Common myeloid progenitor, CD34-positive (primary cell): Measurements from ENCODE around the gene CREB3.
A peak's percentile ranks its signal among the peaks of the same experiment; 100 is the strongest.

Experiments used
- CTCF ChIA-PET: fragments of 350-600 bp; sonication (Branson Sonifier 250); formaldehyde crosslinking; loops from one replicate; lab custom pipeline; 2021; ENCODE audit warnings: antibody characterized with exemption; lab: Charles Lee
- POLR2A ChIA-PET: fragments of 350-600 bp; sonication (Branson Sonifier 250); formaldehyde crosslinking; loops from one replicate; lab custom pipeline; 2021; ENCODE audit warnings: antibody characterized with exemption; lab: Charles Lee
- DNase-seq, 3 donors: peaks; one replicate each; pipeline versions ENCODE4 v3.0.0 to v3.0.0-alpha.2; 2013
- H3K27ac ChIP-seq, 2 experiments: 1 replicate in 1 of 2; 2 replicates in 1 of 2; pipeline ENCODE4 v1.7.0; 2013; ENCODE audit warnings: inconsistent platforms in 2 of 2, low read length in 2 of 2, mild to moderate bottlenecking in 2 of 2, low read depth in 1 of 2, moderate library complexity in 1 of 2; ENCODE audit not compliant: severe bottlenecking in 2 of 2, insufficient read depth in 1 of 2, poor library complexity in 1 of 2
- H3K27me3 ChIP-seq, 5 experiments: replicated peaks in 2 of 5; 1 replicate in 3 of 5; 2 replicates in 2 of 5; pipeline versions ENCODE4 v1.6.1 to v1.7.0; 2013; ENCODE audit warnings: low read length in 4 of 5, mild to moderate bottlenecking in 2 of 5, moderate library complexity in 2 of 5, inconsistent platforms in 1 of 5; ENCODE audit not compliant: insufficient read depth in 5 of 5, control insufficient read depth in 4 of 5
- H3K36me3 ChIP-seq, 4 experiments: 1 replicate in 2 of 4; 2 replicates in 2 of 4; pipeline versions ENCODE4 v1.6.1 to v1.7.0; 2013; ENCODE audit warnings: low read length in 3 of 4, control low read depth in 1 of 4, mild to moderate bottlenecking in 1 of 4; ENCODE audit not compliant: control insufficient read depth in 4 of 4, insufficient read depth in 4 of 4
- H3K4me1 ChIP-seq, 4 experiments: 1 replicate in 3 of 4; 2 replicates in 1 of 4; pipeline versions ENCODE4 v1.6.1 to v1.7.1; 2013; ENCODE audit warnings: low read length in 3 of 4, mild to moderate bottlenecking in 3 of 4, control low read depth in 1 of 4, inconsistent platforms in 1 of 4, moderate library complexity in 1 of 4; ENCODE audit not compliant: control insufficient read depth in 4 of 4, insufficient read depth in 4 of 4; ENCODE audit errors: control extremely low read depth in 1 of 4
- H3K4me3 ChIP-seq, 7 experiments: 1 replicate in 4 of 7; 2 replicates in 3 of 7; pipeline versions ENCODE4 v1.5.1 to v1.7.0; 2013; ENCODE audit warnings: mild to moderate bottlenecking in 7 of 7, low read length in 6 of 7, moderate library complexity in 6 of 7, inconsistent platforms in 2 of 7, low read depth in 2 of 7, control low read depth in 1 of 7; ENCODE audit not compliant: insufficient read depth in 4 of 7, control insufficient read depth in 1 of 7; ENCODE audit errors: extremely low read depth in 1 of 7
- H3K9me3 ChIP-seq, 5 experiments: 1 replicate in 4 of 5; 2 replicates in 1 of 5; pipeline versions ENCODE4 v1.6.1 to v1.7.1; 2013; ENCODE audit warnings: low read length in 4 of 5, mild to moderate bottlenecking in 2 of 5, inconsistent platforms in 1 of 5, low read depth in 1 of 5, moderate library complexity in 1 of 5; ENCODE audit not compliant: control insufficient read depth in 4 of 5, insufficient read depth in 2 of 5; ENCODE audit errors: control extremely low read depth in 1 of 5
- WGBS: methylation state at CpG from one replicate; pipeline ENCODE4 v1.1.5; 2013; ENCODE audit not compliant: insufficient coverage; 5-methylcytosine and 5-hydroxymethylcytosine counted together

The CREB3 gene

GRCh38 chr9:35743880-35744518, 11.5 kb downstream of the CREB3 start:
- H3K27ac ChIP-seq = no peak overlapping the region
- 97% methylated on average over 4 of the region's 8 CpGs for WGBS
- H3K36me3 ChIP-seq = peaks cover 3 to 51% (median 40%) of the 10 kb centered on the region in 4 experiments

GRCh38 chr9:35745569-35745968, 13.1 kb downstream of the CREB3 start:
- H3K9me3 ChIP-seq = no peaks in the 10 kb centered on the region
- peaks cover 0 to 36% (median 26%) of the 10 kb centered on the region in 4 experiments for H3K36me3 ChIP-seq
- no peaks in the 10 kb centered on the region for H3K27me3 ChIP-seq
- H3K4me1 ChIP-seq = peaks cover 10 to 52% (median 37%) of the 10 kb centered on the region in 4 experiments
- DNase-seq = no peak
- no peak overlapping the region for H3K4me3 ChIP-seq
- CTCF ChIA-PET = interaction anchor here (1.2 to 15.7 kb wide), 6 partner anchors 8 to 81 kb away, joined by 4 to 190 read pairs (median 6); partner anchors contain the start of genes CREB3, MSMP, NPR2 and TLN1
- 93% methylated on average over 1 of the region's 1 CpG for WGBS
- POLR2A ChIA-PET = interaction anchor here (2.0 kb wide), 1 partner anchor 13 kb away, joined by 4 read pairs; the partner anchor contains the start of genes CREB3 and TLN1
- no peak overlapping the region for H3K27ac ChIP-seq

More at GRCh38 chr9:35743880-35744518, 11.5 kb downstream of the CREB3 start:
- ChIA-PET CTCF (interaction anchor here (1.1 to 15.7 kb wide), 8 partner anchors 6 to 43 kb away, joined by 3 to 190 read pairs (median 9); partner anchors contain the start of genes CREB3, MSMP and TLN1), POLR2A (interaction anchor here (0.8 kb wide), 1 partner anchor 12 kb away, joined by 4 read pairs; the partner anchor contains the start of genes CREB3 and TLN1)
- Histone ChIP-seq H3K4me3 (no peak overlapping the region), H3K4me1 (peaks cover 10 to 40% (median 27%) of the 10 kb centered on the region in 4 experiments), H3K27me3 (no peaks in the 10 kb centered on the region), H3K9me3 (no peaks in the 10 kb centered on the region)
- no peak for DNase-seq

GRCh38 chr9:35746583-35746982, 14.1 kb downstream of the CREB3 start:
- ChIA-PET POLR2A (interaction anchor here (2.0 kb wide), 1 partner anchor 15 kb away, joined by 4 read pairs; the partner anchor contains the start of genes CREB3 and TLN1), CTCF (interaction anchor here (1.2 to 15.7 kb wide), 6 partner anchors 9 to 136 kb away, joined by 3 to 190 read pairs (median 10); partner anchors contain the start of genes CREB3 and TLN1)
- no peaks in the 10 kb centered on the region for H3K9me3 ChIP-seq
- peak overlapping the region in 1 of 2 experiments; percentile 10 for H3K27ac ChIP-seq
- peaks cover 0 to 42% (median 26%) of the 10 kb centered on the region in 4 experiments for H3K36me3 ChIP-seq
- 92% methylated on average over 3 of the region's 3 CpGs for whole genome bisulfite sequencing
- DNase-seq = no peak
- H3K27me3 ChIP-seq = no peaks in the 10 kb centered on the region
- H3K4me1 ChIP-seq = peaks cover 10 to 51% (median 36%) of the 10 kb centered on the region in 4 experiments
- H3K4me3 ChIP-seq = peak overlapping the region in 3 of 7 experiments; percentile 14 to 87 (median 86)

GRCh38 chr9:35748242-35748857, 15.9 kb downstream of the CREB3 start:
- peak overlapping the region; percentile 79 to 92 (median 86) for H3K4me3 ChIP-seq
- H3K4me1 ChIP-seq = peaks cover 10 to 45% (median 34%) of the 10 kb centered on the region in 4 experiments
- peak in 1 of 3 donors; percentile 53 for DNase-seq
- H3K27me3 ChIP-seq = no peaks in the 10 kb centered on the region
- H3K36me3 ChIP-seq = peaks cover 0 to 43% (median 27%) of the 10 kb centered on the region in 4 experiments
- 0% methylated on average over 23 of the region's 24 CpGs for WGBS
- no peaks in the 10 kb centered on the region for H3K9me3 ChIP-seq
- peak overlapping the region; percentile 18 to 84 for H3K27ac ChIP-seq
- CTCF ChIA-PET = interaction anchor here (0.9 to 15.7 kb wide), 16 partner anchors 8 to 134 kb away, joined by 3 to 190 read pairs (median 4); partner anchors contain the start of genes CCDC107, CREB3, RMRP and TLN1
- POLR2A ChIA-PET = interaction anchor here (0.7 to 1.6 kb wide), 5 partner anchors 9 to 1108 kb away, joined by 3 to 10 read pairs (median 4); partner anchors contain the start of genes CREB3 and TLN1

- ChIA-PET POLR2A (interaction anchor here (0.6 to 1.6 kb wide), 6 partner anchors 10 to 45 kb away, joined by 3 to 10 read pairs (median 4); partner anchors contain the start of genes CREB3 and TLN1), CTCF (interaction anchor here (0.7 to 15.7 kb wide), 14 partner anchors 9 to 133 kb away, joined by 3 to 190 read pairs (median 4); partner anchors contain the start of genes CCDC107, CREB3, RMRP and TLN1)
- peaks cover 2 to 43% (median 29%) of the 10 kb centered on the region in 4 experiments for H3K36me3 ChIP-seq
- under 1% methylated on average over 59 of the region's 69 CpGs for WGBS
- H3K4me3 ChIP-seq = peak within 1 kb of the TSS; percentile 79 to 92 (median 86)
- H3K4me1 ChIP-seq = peaks cover 10 to 39% (median 34%) of the 10 kb centered on the region in 4 experiments
- H3K27me3 ChIP-seq = no peaks in the 10 kb centered on the region
- H3K9me3 ChIP-seq = no peaks in the 10 kb centered on the region
- peak within 1 kb of the TSS; percentile 18 to 84 for H3K27ac ChIP-seq
- DNase-seq = peak; percentile 32 to 72 (median 60)
Observed at GRCh38 chr9:35748858-35749514, 16.5 kb downstream of the CREB3 start, which contains the start of the genes GBA2 and RGP1. Gene GBA2 (minus strand): TSS chr9:35749228. CDS start chr9:35748704, 524 bp downstream. Gene RGP1 (plus strand): TSS chr9:35749287. CDS start chr9:35749756, 469 bp downstream.
